Panc1 (cell line): ENCODE data around the gene HMG20B. TPM values are rescaled to one million over a fixed set of nuclear protein-coding genes. Genes with fewer than 3 reads are reported as not detected.

Source experiments
- ATAC-seq: fragments of 200-7000 bp; cut with Tn5 transposase; 2 replicates; pipeline ENCODE4 v1.9.1; 2020; ENCODE audit warnings: mild to moderate bottlenecking, moderate library complexity
- BruUV-seq: library from RNA; stranded (reverse); fragments of 400-500 nt; replicated peaks from 2 replicates; lab custom pipeline; 2021; lab: Mats Ljungman, UMichigan
- CTCF ChIA-PET: fragments of 300-600 bp; sonication (Branson Sonifier 250); formaldehyde crosslinking; loops from one replicate; lab custom pipeline; 2022; ENCODE audit warnings: antibody characterized with exemption; lab: Charles Lee
- POLR2A ChIA-PET: fragments of 300-600 bp; sonication (Branson Sonifier 250); formaldehyde crosslinking; loops from one replicate; lab custom pipeline; 2022; ENCODE audit warnings: antibody characterized with exemption; lab: Charles Lee
- DNase-seq: peaks from one replicate; pipeline ENCODE4 v3.0.0-alpha.2; 2010; ENCODE audit warnings: low read depth, low spot score
- H3K27ac ChIP-seq: 2 replicates; pipeline ENCODE4 v1.5.1; 2011; ENCODE audit warnings: mild to moderate bottlenecking, low read length, inconsistent platforms
- H3K27me3 ChIP-seq: fragments of 200-500 bp; sonication (Bioruptor generic); 2 replicates; pipeline ENCODE4 v1.6.0; 2014; ENCODE audit warnings: low read length, inconsistent platforms; ENCODE audit not compliant: control insufficient read depth, insufficient read depth
- H3K36me3 ChIP-seq: fragments of 200-500 bp; sonication (Bioruptor generic); 2 replicates; pipeline ENCODE4 v1.5.1; 2014; ENCODE audit warnings: inconsistent platforms, mild to moderate bottlenecking, low read length, moderate library complexity; ENCODE audit not compliant: control insufficient read depth, insufficient read depth
- H3K4me1 ChIP-seq: 2 replicates; pipeline ENCODE4 v1.5.1; 2011; ENCODE audit warnings: inconsistent platforms, mild to moderate bottlenecking, low read length, moderate library complexity; ENCODE audit not compliant: control insufficient read depth, insufficient read depth
- H3K4me3 ChIP-seq, 2 experiments: 2 replicates each; pipeline ENCODE4 v1.5.1; 2011 to 2012; ENCODE audit warnings: low read depth in 2 of 2, low read length in 2 of 2, mild to moderate bottlenecking in 2 of 2, inconsistent platforms in 1 of 2, moderate library complexity in 1 of 2
- H3K9me3 ChIP-seq: fragments of 200-500 bp; sonication (Bioruptor generic); 2 replicates; pipeline ENCODE4 v1.5.1; 2014; ENCODE audit warnings: low read depth, mild to moderate bottlenecking, inconsistent platforms, low read length, moderate library complexity; ENCODE audit not compliant: control insufficient read depth, insufficient read depth
- POLR2AphosphoS5 ChIP-seq: IDR thresholded peaks from 2 replicates; pipeline ENCODE4 v1.6.1; 2012; ENCODE audit warnings: mild to moderate bottlenecking, low read depth, low read length, moderate library complexity
- SIN3A ChIP-seq: IDR thresholded peaks from 2 replicates; pipeline ENCODE4 v1.6.1; 2012; ENCODE audit warnings: low read depth, mild to moderate bottlenecking, low read length, moderate library complexity, borderline replicate concordance; ENCODE audit not compliant: insufficient read depth
- TCF7L2 ChIP-seq: IDR thresholded peaks from 2 replicates; pipeline ENCODE4 v1.6.1; 2011; ENCODE audit warnings: mild to moderate bottlenecking, low read depth, low read length, inconsistent platforms
- in situ Hi-C: cut with HindIII; loops from 2 replicates; pipeline ENCODE4 v1.10.0; 2016; ENCODE audit warnings: low sequenced_read_pairs, low pct_unique_long_range_greater_than_20kb
- intact Hi-C: fragments of 100-400 bp; cut with micrococcal nuclease; formaldehyde crosslinking; loops from one replicate; pipeline ENCODE4 v1.10.0; 2022; ENCODE audit not compliant: unreplicated experiment
- total RNA-seq: library from RNA; stranded (reverse); gene quantifications from one replicate; pipeline ENCODE4 v1.2.1, GENCODE V29; 2021; ENCODE audit not compliant: unreplicated experiment
- TF ChIP-seq, protein P1 (sequence below): fragments of 450-650 bp; IDR thresholded peaks from 2 replicates; pipeline ENCODE4 v1.5.1; 2017; ENCODE audit warnings: mild to moderate bottlenecking
- TF ChIP-seq, protein P2 (sequence below), 2 experiments: IDR thresholded peaks; 2 replicates each; pipeline ENCODE4 v1.6.1; 2011 to 2012; ENCODE audit warnings: low read depth in 2 of 2, control low read depth in 1 of 2, low read length in 1 of 2, mild to moderate bottlenecking in 1 of 2, moderate library complexity in 1 of 2; ENCODE audit not compliant: insufficient read depth in 1 of 2

Gene HMG20B
- total RNA-seq, 1 experiment from 2014 or later = 74.7 TPM

DNA sequence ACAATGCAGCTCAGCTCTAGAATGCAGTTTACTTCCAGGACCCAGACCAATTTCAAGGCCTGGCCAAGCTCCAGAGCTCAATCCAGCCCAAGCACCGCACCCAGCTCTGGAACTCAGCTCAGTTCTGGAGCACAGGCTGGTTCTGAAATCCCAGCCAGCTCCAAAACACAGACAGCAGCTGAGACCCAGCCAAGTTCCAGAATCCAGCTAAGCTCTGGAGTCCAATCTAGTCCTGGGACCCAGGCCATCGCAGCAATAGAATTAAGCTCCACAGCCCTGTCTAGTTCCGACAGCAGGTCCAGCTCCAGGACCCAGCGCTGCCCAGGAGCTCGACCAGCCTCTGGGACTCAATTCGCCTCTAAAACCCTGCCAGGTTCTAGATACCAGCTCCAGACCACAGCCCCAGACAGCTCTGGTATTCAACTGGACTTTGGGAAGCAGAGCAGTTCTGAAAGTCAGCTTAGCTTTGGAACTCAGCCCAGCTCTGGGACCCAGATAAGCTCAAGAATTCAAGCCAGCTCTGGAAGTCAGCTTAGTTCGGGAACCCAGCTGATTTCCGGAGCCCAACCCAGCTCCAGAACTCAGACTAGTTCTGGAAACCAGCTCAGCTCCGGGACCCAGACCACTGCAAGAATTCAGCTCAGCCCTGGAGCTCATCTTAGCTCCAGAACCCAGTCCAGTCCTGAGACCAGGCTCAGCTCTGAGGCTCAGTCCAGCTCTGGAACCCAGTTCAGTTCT lies 19.3 kb downstream of the HMG20B start:
- Histone ChIP-seq H3K4me1 (no peaks in the 10 kb centered on the region), H3K9me3 (no peaks in the 10 kb centered on the region), H3K4me3 (no peak overlapping the region), H3K36me3 (no peaks in the 10 kb centered on the region), H3K27me3 (no peaks in the 10 kb centered on the region), H3K27ac (no peak overlapping the region)
- ChIA-PET CTCF (interaction anchor here (1.0 kb wide), 1 partner anchor 16 kb away, joined by 4 read pairs; no protein-coding TSS in a partner anchor), POLR2A (no interaction called here)
- DNase-seq (no peak), ATAC-seq (no peak)
- no TSS peak for BruUV-seq
- intact Hi-C loops = no loop called here
- TF ChIP-seq TCF7L2 (no peak), POLR2AphosphoS5 (no peak), SIN3A (no peak)
- TF ChIP-seq, protein P1, sequence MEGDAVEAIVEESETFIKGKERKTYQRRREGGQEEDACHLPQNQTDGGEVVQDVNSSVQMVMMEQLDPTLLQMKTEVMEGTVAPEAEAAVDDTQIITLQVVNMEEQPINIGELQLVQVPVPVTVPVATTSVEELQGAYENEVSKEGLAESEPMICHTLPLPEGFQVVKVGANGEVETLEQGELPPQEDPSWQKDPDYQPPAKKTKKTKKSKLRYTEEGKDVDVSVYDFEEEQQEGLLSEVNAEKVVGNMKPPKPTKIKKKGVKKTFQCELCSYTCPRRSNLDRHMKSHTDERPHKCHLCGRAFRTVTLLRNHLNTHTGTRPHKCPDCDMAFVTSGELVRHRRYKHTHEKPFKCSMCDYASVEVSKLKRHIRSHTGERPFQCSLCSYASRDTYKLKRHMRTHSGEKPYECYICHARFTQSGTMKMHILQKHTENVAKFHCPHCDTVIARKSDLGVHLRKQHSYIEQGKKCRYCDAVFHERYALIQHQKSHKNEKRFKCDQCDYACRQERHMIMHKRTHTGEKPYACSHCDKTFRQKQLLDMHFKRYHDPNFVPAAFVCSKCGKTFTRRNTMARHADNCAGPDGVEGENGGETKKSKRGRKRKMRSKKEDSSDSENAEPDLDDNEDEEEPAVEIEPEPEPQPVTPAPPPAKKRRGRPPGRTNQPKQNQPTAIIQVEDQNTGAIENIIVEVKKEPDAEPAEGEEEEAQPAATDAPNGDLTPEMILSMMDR = no peak
- TF ChIP-seq, protein P2, sequence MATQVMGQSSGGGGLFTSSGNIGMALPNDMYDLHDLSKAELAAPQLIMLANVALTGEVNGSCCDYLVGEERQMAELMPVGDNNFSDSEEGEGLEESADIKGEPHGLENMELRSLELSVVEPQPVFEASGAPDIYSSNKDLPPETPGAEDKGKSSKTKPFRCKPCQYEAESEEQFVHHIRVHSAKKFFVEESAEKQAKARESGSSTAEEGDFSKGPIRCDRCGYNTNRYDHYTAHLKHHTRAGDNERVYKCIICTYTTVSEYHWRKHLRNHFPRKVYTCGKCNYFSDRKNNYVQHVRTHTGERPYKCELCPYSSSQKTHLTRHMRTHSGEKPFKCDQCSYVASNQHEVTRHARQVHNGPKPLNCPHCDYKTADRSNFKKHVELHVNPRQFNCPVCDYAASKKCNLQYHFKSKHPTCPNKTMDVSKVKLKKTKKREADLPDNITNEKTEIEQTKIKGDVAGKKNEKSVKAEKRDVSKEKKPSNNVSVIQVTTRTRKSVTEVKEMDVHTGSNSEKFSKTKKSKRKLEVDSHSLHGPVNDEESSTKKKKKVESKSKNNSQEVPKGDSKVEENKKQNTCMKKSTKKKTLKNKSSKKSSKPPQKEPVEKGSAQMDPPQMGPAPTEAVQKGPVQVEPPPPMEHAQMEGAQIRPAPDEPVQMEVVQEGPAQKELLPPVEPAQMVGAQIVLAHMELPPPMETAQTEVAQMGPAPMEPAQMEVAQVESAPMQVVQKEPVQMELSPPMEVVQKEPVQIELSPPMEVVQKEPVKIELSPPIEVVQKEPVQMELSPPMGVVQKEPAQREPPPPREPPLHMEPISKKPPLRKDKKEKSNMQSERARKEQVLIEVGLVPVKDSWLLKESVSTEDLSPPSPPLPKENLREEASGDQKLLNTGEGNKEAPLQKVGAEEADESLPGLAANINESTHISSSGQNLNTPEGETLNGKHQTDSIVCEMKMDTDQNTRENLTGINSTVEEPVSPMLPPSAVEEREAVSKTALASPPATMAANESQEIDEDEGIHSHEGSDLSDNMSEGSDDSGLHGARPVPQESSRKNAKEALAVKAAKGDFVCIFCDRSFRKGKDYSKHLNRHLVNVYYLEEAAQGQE (IDR thresholded peaks at IDR 0.05; ENCODE audit: insufficient read depth in 1 of 2, low read depth in 2 of 2, low read length in 1 of 2) = no peak
- in situ Hi-C loops = no loop called here

DNA sequence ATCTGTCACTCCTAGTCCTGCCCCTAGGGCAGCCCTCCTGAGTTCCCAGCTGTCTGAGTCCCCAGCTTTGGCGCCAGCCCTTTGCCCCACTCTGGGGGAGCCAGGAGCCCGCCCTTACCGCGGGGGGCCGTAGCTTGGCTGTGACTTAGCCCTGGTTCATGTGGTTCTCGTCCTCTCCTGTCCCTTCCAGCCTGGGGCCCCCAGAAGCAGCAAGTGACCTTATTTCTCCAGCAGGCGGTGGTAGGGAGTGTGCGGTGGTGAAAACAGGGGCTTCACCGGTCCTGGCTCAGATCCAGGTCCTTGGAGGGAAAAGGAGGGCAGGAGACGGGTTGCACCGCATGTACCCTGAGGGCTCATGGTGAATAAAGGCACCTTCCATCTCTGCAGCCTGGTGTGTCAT lies 20.4 kb downstream of the HMG20B start:
- CTCF ChIA-PET = interaction anchor here (0.7 kb wide), 1 partner anchor 579 kb away, joined by 3 read pairs; no protein-coding TSS in a partner anchor
- H3K27ac ChIP-seq = no peak overlapping the region
- no TSS peak for BruUV-seq
- ATAC-seq (no peak), DNase-seq (no peak)
- H3K4me3 ChIP-seq = no peak overlapping the region
- intact Hi-C loops (no loop called here), in situ Hi-C loops (no loop called here)
- H3K4me1 ChIP-seq = no peaks in the 10 kb centered on the region
- no peaks in the 10 kb centered on the region for H3K27me3 ChIP-seq
- TF ChIP-seq, protein P2 (IDR thresholded peaks at IDR 0.05; ENCODE audit: insufficient read depth in 1 of 2, low read depth in 2 of 2, low read length in 1 of 2) = no peak
- TF ChIP-seq, protein P1 = no peak
- TF ChIP-seq TCF7L2 = no peak
- no peak for TF ChIP-seq SIN3A
- no peak for TF ChIP-seq POLR2AphosphoS5
- POLR2A ChIA-PET = no interaction called here
- no peaks in the 10 kb centered on the region for H3K9me3 ChIP-seq
- no peaks in the 10 kb centered on the region for H3K36me3 ChIP-seq
